H1 (cell line): ENCODE measurements around the gene ADCY2. TPM values are rescaled to one million over a fixed set of nuclear protein-coding genes. Genes with fewer than 3 reads are reported as not detected.
"Not testable (repeated sequence)": the region's sequence is repeated elsewhere in the genome, so short reads cannot be mapped to it uniquely, and the experiment has no call there.

Experiments used
- CTCF ChIA-PET: fragments of 300-600 bp; sonication (Branson Sonifier 250); formaldehyde crosslinking; loops from one replicate; lab custom pipeline; 2021; ENCODE audit not compliant: partially characterized antibody; lab: Charles Lee
- POLR2A ChIA-PET: fragments of 300-600 bp; sonication (Branson Sonifier 250); formaldehyde crosslinking; loops from one replicate; lab custom pipeline; 2021; ENCODE audit warnings: inconsistent platforms; ENCODE audit not compliant: partially characterized antibody; lab: Charles Lee
- DNase-seq, 2 experiments: peaks; one replicate each; pipeline versions ENCODE4 v3.0.0 to v3.0.0-alpha.2; 2010 to 2022; ENCODE audit warnings: low spot score in 2 of 2, low read depth in 1 of 2, mixed read lengths in 1 of 2
- FAIRE-seq: peaks from 2 replicates; lab custom pipeline; 2011; peaks lifted over from hg19 to GRCh38; lab: Jason Lieb, UNC
- H2AFZ ChIP-seq: 2 replicates; pipeline ENCODE4 v1.8.1; 2012; ENCODE audit warnings: low read length, inconsistent platforms
- H2AK5ac ChIP-seq: 2 replicates; pipeline ENCODE4 v1.6.1; 2013; ENCODE audit warnings: low read depth, low read length
- H2BK120ac ChIP-seq: replicated peaks from 2 replicates; pipeline ENCODE3; 2013; ENCODE audit warnings: low read depth, low read length, inconsistent platforms
- H2BK12ac ChIP-seq: 2 replicates; pipeline ENCODE4 v1.6.1; 2013; ENCODE audit warnings: low read depth, low read length
- H2BK15ac ChIP-seq: 2 replicates; pipeline ENCODE4 v1.6.1; 2013; ENCODE audit warnings: low read length
- H2BK20ac ChIP-seq: 2 replicates; pipeline ENCODE4 v1.6.1; 2013; ENCODE audit warnings: low read length
- H2BK5ac ChIP-seq: 2 replicates; pipeline ENCODE4 v1.6.1; 2013; ENCODE audit warnings: low read depth, low read length
- H3K14ac ChIP-seq: 2 replicates; pipeline ENCODE4 v1.6.1; 2013; ENCODE audit warnings: inconsistent platforms; ENCODE audit not compliant: insufficient read length
- H3K18ac ChIP-seq: 2 replicates; pipeline ENCODE4 v1.6.1; 2013; ENCODE audit warnings: low read length; ENCODE audit errors: extremely low read depth
- H3K23ac ChIP-seq: 2 replicates; pipeline ENCODE4 v1.6.1; 2013; ENCODE audit warnings: inconsistent platforms; ENCODE audit not compliant: insufficient read length
- H3K23me2 ChIP-seq: 2 replicates; pipeline ENCODE4 v1.6.1; 2013; ENCODE audit warnings: low read depth, low read length
- H3K27ac ChIP-seq: 2 replicates; pipeline ENCODE4 v1.6.1; 2011; ENCODE audit warnings: low read depth, low read length, inconsistent platforms
- H3K27me3 ChIP-seq, 4 experiments: replicated peaks in 1 of 4; 1 replicate in 1 of 4; 2 replicates in 3 of 4; pipeline versions ENCODE4 v1.6.1 to v1.8.1; 2011 to 2013; ENCODE audit warnings: low read length in 3 of 4, mild to moderate bottlenecking in 3 of 4, inconsistent platforms in 2 of 4, mixed read lengths in 2 of 4, moderate library complexity in 1 of 4; ENCODE audit not compliant: control insufficient read depth in 3 of 4, insufficient read depth in 3 of 4; ENCODE audit errors: extremely low read depth in 1 of 4
- H3K36me3 ChIP-seq, 4 experiments: 2 replicates each; pipeline versions ENCODE4 v1.6.1 to v1.8.1; 2011 to 2013; ENCODE audit warnings: mild to moderate bottlenecking in 4 of 4, low read length in 3 of 4, moderate library complexity in 2 of 4, control low read depth in 1 of 4, inconsistent platforms in 1 of 4; ENCODE audit not compliant: insufficient read depth in 4 of 4, control insufficient read depth in 2 of 4
- H3K4ac ChIP-seq: replicated peaks from 2 replicates; pipeline ENCODE3; 2013; ENCODE audit warnings: low read length, low read depth, mixed read lengths, inconsistent platforms; ENCODE audit not compliant: insufficient read length
- H3K4me1 ChIP-seq, 4 experiments: replicated peaks in 1 of 4; 1 replicate in 1 of 4; 2 replicates in 3 of 4; pipeline versions ENCODE4 v1.6.1 to v1.8.1; 2011 to 2013; ENCODE audit warnings: low read length in 3 of 4, inconsistent platforms in 2 of 4, mixed read lengths in 1 of 4; ENCODE audit not compliant: insufficient read depth in 4 of 4, control insufficient read depth in 3 of 4
- H3K4me2 ChIP-seq, 2 experiments: 2 replicates each; pipeline versions ENCODE4 v1.6.1 to v1.8.1; 2011 to 2013; ENCODE audit warnings: low read depth in 2 of 2, low read length in 2 of 2, control low read depth in 1 of 2, inconsistent platforms in 1 of 2, mild to moderate bottlenecking in 1 of 2; ENCODE audit not compliant: insufficient read depth in 1 of 2
- H3K4me3 ChIP-seq, 4 experiments: fragments of 200-600, 300-600 bp in 1 of 4; sonication (generic), shearing (Covaris generic), sonication (Bioruptor Twin) in 1 of 4; 2 replicates each; pipeline versions ENCODE4 v1.5.1 to v1.8.1; 2011 to 2016; ENCODE audit warnings: low read length in 4 of 4, low read depth in 3 of 4, control low read depth in 2 of 4, inconsistent platforms in 2 of 4, mild to moderate bottlenecking in 2 of 4, mixed read lengths in 1 of 4, moderate library complexity in 1 of 4; ENCODE audit not compliant: insufficient read depth in 2 of 4; ENCODE audit errors: extremely low read depth in 1 of 4
- H3K56ac ChIP-seq: replicated peaks from 2 replicates; pipeline ENCODE3; 2013; ENCODE audit warnings: low read depth, mild to moderate bottlenecking, mixed read lengths, low read length, inconsistent platforms; ENCODE audit not compliant: insufficient read length
- H3K79me1 ChIP-seq: 2 replicates; pipeline ENCODE4 v1.6.1; 2013; ENCODE audit warnings: low read depth, low read length, control low read depth
- H3K79me2 ChIP-seq, 2 experiments: 2 replicates each; pipeline versions ENCODE4 v1.6.1 to v1.8.1; 2012 to 2013; ENCODE audit warnings: low read length in 2 of 2, mild to moderate bottlenecking in 2 of 2, inconsistent platforms in 1 of 2; ENCODE audit not compliant: insufficient read depth in 2 of 2, control insufficient read depth in 1 of 2
- H3K9ac ChIP-seq, 4 experiments: replicated peaks in 1 of 4; 1 replicate in 1 of 4; 2 replicates in 3 of 4; pipeline versions ENCODE4 v1.6.1 to v1.8.1; 2011 to 2013; ENCODE audit warnings: low read depth in 3 of 4, low read length in 3 of 4, control low read depth in 2 of 4, mild to moderate bottlenecking in 2 of 4, moderate library complexity in 2 of 4, inconsistent platforms in 1 of 4; ENCODE audit errors: extremely low read depth in 1 of 4
- H3K9me3 ChIP-seq, 2 experiments: 2 replicates each; pipeline versions ENCODE4 v1.6.1 to v1.8.1; 2012 to 2013; ENCODE audit warnings: mild to moderate bottlenecking in 2 of 2, moderate library complexity in 2 of 2, control low read depth in 1 of 2, inconsistent platforms in 1 of 2, low read depth in 1 of 2, low read length in 1 of 2, mixed read lengths in 1 of 2; ENCODE audit not compliant: insufficient read depth in 2 of 2
- H4K20me1 ChIP-seq, 2 experiments: replicated peaks in 1 of 2; 2 replicates each; pipeline versions ENCODE3 to v1.8.1; 2011 to 2013; ENCODE audit warnings: inconsistent platforms in 2 of 2, low read length in 2 of 2, mild to moderate bottlenecking in 1 of 2; ENCODE audit not compliant: insufficient read depth in 2 of 2, control insufficient read depth in 1 of 2
- H4K5ac ChIP-seq: 2 replicates; pipeline ENCODE4 v1.6.1; 2013; ENCODE audit warnings: low read length, low read depth, mixed read lengths, inconsistent platforms; ENCODE audit not compliant: insufficient read length
- H4K8ac ChIP-seq: 2 replicates; pipeline ENCODE4 v1.8.0; 2013; ENCODE audit warnings: mild to moderate bottlenecking, moderate library complexity, low read length, inconsistent platforms; ENCODE audit not compliant: insufficient read depth; ENCODE audit errors: extremely low read depth
- H4K91ac ChIP-seq: replicated peaks from 2 replicates; pipeline ENCODE3; 2013; ENCODE audit warnings: low read length, mixed read lengths, inconsistent platforms; ENCODE audit not compliant: insufficient read length
- WGBS, 2 experiments: shearing (Covaris generic) in 1 of 2; methylation state at CpG; one replicate each; pipeline versions ENCODE4 v1.1.6 to v1.1.7; 2013 to 2015; ENCODE audit warnings: low lambda C conversion rate in 2 of 2, mixed read lengths in 2 of 2, inconsistent platforms in 1 of 2, low coverage in 1 of 2, missing lambda C conversion rate in 1 of 2; ENCODE audit not compliant: insufficient replicate concordance in 2 of 2, insufficient coverage in 1 of 2, insufficient read length in 1 of 2; ENCODE audit errors: extremely low coverage in 1 of 2, missing lambda C conversion rate in 1 of 2; 5-methylcytosine and 5-hydroxymethylcytosine counted together
- polyA plus RNA-seq, 7 experiments: library from polyadenylated mRNA; depleted of rRNA in 3 of 7; stranded (reverse) in 5 of 7; unstranded in 2 of 7; fragments of >200 nt in 5 of 7; fragments of 200-250 nt in 2 of 7; gene quantifications; 1 replicate in 5 of 7; 2 replicates in 1 of 7; 4 replicates in 1 of 7; pipeline versions ENCODE4 v1.2.1 to v1.2.3, GENCODE V29; 2011 to 2013; ENCODE audit warnings: missing spikeins in 2 of 7, mixed read lengths in 2 of 7
- total RNA-seq: library from RNA; stranded (reverse); fragmentation: NEBNext Ultra II Directional; extraction: Animal tissue kit (Norgen Biotek cat#: 25700); gene quantifications from 2 replicates; pipeline ENCODE4 v1.2.1, GENCODE V29; 2021

The ADCY2 gene
- total and polyA plus RNA-seq, 2 of the 8 experiments (the other 6 are each of a cell fraction or from before 2014, with no cell fraction given), result 35.8 to 122 TPM

DNA sequence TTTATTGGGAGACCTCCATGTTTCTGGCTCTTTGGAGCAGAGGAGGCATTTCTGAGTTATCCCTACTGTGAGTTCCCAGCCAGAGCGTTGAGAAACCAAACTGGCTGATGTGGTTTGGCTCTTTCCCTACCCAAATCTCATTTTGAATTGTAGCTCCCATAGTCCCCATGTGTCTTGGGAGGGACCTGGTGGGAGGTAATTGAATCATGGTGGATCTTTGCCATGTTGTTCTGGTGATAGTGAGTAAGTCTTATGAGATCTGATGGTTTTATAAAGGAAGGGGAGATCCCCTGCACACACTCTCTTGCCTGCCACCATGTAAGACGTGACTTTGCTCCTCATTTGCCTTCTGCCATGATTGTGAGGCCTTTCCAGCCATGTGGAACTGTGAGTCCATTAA is 27.3 kb downstream of the ADCY2 start:
- H3K56ac ChIP-seq, H3K4me3 ChIP-seq, H3K23ac ChIP-seq, H2BK120ac ChIP-seq, FAIRE-seq, H3K79me1 ChIP-seq, H3K14ac ChIP-seq, H3K9me3 ChIP-seq, H2BK15ac ChIP-seq, DNase-seq, H4K20me1 ChIP-seq, H3K23me2 ChIP-seq, H3K36me3 ChIP-seq, H4K8ac ChIP-seq, H3K9ac ChIP-seq, H3K27ac ChIP-seq, H3K27me3 ChIP-seq, H4K5ac ChIP-seq, H2AFZ ChIP-seq, CTCF ChIA-PET: not testable (repeated sequence)
- 89% methylated on average over 2 of the region's 2 CpGs; no CpG with 5 or more reads in 1 of the 2 experiments for WGBS, 2 experiments
- peak overlapping the region; percentile 78 for H2AK5ac ChIP-seq
- H2BK20ac ChIP-seq, result peak overlapping the region; percentile 61; the same call in 1 of the 2 replicates
- H3K4me1 ChIP-seq, result peaks cover 22 to 56% (median 41%) of the 10 kb centered on the region in 4 experiments
- peak overlapping the region; percentile 76; the same call in 1 of the 2 replicates for H2BK12ac ChIP-seq
- H3K18ac ChIP-seq, result peak overlapping the region; percentile 75
- POLR2A ChIA-PET, result interaction anchor here (2.8 kb wide), 1 partner anchor 9 kb away, joined by 12 read pairs; no protein-coding TSS in a partner anchor
- H3K4me2 ChIP-seq, result peak overlapping the region; percentile 24 to 72; a peak in 2 of 4 replicates
- H4K91ac ChIP-seq, result peak overlapping the region; percentile 58
- H3K4ac ChIP-seq, result peak overlapping the region; percentile 73
- H2BK5ac ChIP-seq, result peak overlapping the region; percentile 90; the same call in 1 of the 2 replicates
- peaks cover 4 to 74% of the 10 kb centered on the region in 2 experiments; a peak in 3 of 4 replicates for H3K79me2 ChIP-seq
